ENCODE data around the gene TMEM74B. TPM values are rescaled to one million over a fixed set of nuclear protein-coding genes. Genes with fewer than 3 reads are reported as not detected.

The TMEM74B gene
- total and polyA plus RNA-seq, 2 of the 8 experiments (the other 6 are each of a cell fraction or from before 2014, with no cell fraction given): 4.0 to 6.4 TPM

DNA sequence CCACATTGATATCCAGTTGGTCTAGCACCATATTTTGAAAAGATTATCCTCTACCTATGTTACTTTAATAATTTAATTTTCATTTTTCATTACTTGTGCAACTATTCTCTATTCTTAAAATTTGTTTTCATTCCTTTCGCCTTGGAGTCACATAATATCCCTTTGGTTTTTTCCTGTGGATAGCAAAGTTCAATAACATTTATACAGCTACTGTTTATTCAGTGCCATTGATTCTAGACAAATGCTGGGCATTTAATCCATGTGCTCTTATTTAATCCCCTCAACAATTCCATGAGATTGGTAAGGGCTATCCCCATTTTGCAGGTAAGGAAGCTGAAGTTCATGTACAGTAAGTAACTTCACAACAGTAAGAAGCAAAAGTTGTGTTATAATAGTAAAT, 33.8 kb downstream of the TMEM74B start:
- H3K23ac ChIP-seq (ENCODE audit: insufficient read length): no peak overlapping the region
- peaks cover 0 to 2% of the 10 kb centered on the region in 2 experiments; a peak in 1 of 4 replicates for H3K79me2 ChIP-seq (ENCODE audit: control insufficient read depth in 1 of 2, insufficient read depth in 2 of 2, low read length in 2 of 2)
- H3K9ac ChIP-seq (replicated peaks in 1 of 4; ENCODE audit: extremely low read depth in 1 of 4, low read depth in 3 of 4, low read length in 3 of 4): no peak overlapping the region
- no peak overlapping the region for H2BK20ac ChIP-seq (ENCODE audit: low read length)
- peaks cover 0 to 18% (median 6%) of the 10 kb centered on the region in 4 experiments; a peak in 6 of 8 replicates for H3K36me3 ChIP-seq (ENCODE audit: control insufficient read depth in 2 of 4, insufficient read depth in 4 of 4, low read length in 3 of 4)
- H2BK5ac ChIP-seq (ENCODE audit: low read depth, low read length): no peak overlapping the region
- ChIA-PET CTCF (ENCODE audit: partially characterized antibody) (no interaction called here), POLR2A (ENCODE audit: partially characterized antibody) (interaction anchor here (0.6 to 1.6 kb wide), 2 partner anchors 23 to 1154 kb away, joined by 3 to 4 read pairs; no protein-coding TSS in a partner anchor)
- no peak overlapping the region for H3K4ac ChIP-seq (replicated peaks; ENCODE audit: insufficient read length, low read depth, low read length)
- no peak overlapping the region for H3K4me3 ChIP-seq (ENCODE audit: extremely low read depth in 1 of 4, insufficient read depth in 2 of 4, low read depth in 3 of 4, low read length in 4 of 4)
- FAIRE-seq: no peak
- no peak overlapping the region for H4K8ac ChIP-seq (ENCODE audit: extremely low read depth, insufficient read depth, low read length)
- no peaks in the 10 kb centered on the region for H3K9me3 ChIP-seq (ENCODE audit: insufficient read depth in 2 of 2, low read depth in 1 of 2, low read length in 1 of 2)
- H4K20me1 ChIP-seq (replicated peaks in 1 of 2; ENCODE audit: control insufficient read depth in 1 of 2, insufficient read depth in 2 of 2, low read length in 2 of 2): no peaks in the 10 kb centered on the region
- no peak overlapping the region for H3K18ac ChIP-seq (ENCODE audit: extremely low read depth, low read length)
- H4K5ac ChIP-seq (ENCODE audit: insufficient read length, low read depth, low read length): no peak overlapping the region
- H3K4me1 ChIP-seq (replicated peaks in 1 of 4; ENCODE audit: control insufficient read depth in 3 of 4, insufficient read depth in 4 of 4, low read length in 3 of 4): no peaks in the 10 kb centered on the region
- H3K56ac ChIP-seq (replicated peaks; ENCODE audit: insufficient read length, low read depth, low read length): no peak overlapping the region
- H3K27ac ChIP-seq (ENCODE audit: low read depth, low read length): no peak overlapping the region
- H2BK120ac ChIP-seq (replicated peaks; ENCODE audit: low read depth, low read length): no peak overlapping the region
- no peak overlapping the region for H2BK12ac ChIP-seq (ENCODE audit: low read depth, low read length)
- H3K23me2 ChIP-seq (ENCODE audit: low read depth, low read length): no peaks in the 10 kb centered on the region
- no peak overlapping the region for H2BK15ac ChIP-seq (ENCODE audit: low read length)
- H3K79me1 ChIP-seq (ENCODE audit: low read depth, low read length): peaks cover 5% of the 10 kb centered on the region; the same call in 1 of the 2 replicates
- H3K14ac ChIP-seq (ENCODE audit: insufficient read length): no peak overlapping the region
- H2AFZ ChIP-seq (ENCODE audit: low read length): no peak overlapping the region
- H3K27me3 ChIP-seq (replicated peaks in 1 of 4; ENCODE audit: control insufficient read depth in 3 of 4, extremely low read depth in 1 of 4, insufficient read depth in 3 of 4, low read length in 3 of 4): no peaks in the 10 kb centered on the region
- no peak overlapping the region for H2AK5ac ChIP-seq (ENCODE audit: low read depth, low read length)
- 79% methylated on average over 1 of the region's 1 CpG; no CpG with 5 or more reads in 1 of the 2 experiments for WGBS, 2 experiments (ENCODE audit: extremely low coverage in 1 of 2, insufficient coverage in 1 of 2, insufficient read length in 1 of 2, insufficient replicate concordance in 2 of 2, low coverage in 1 of 2, low lambda C conversion rate in 2 of 2, missing lambda C conversion rate in 1 of 2)
- no peak for DNase-seq (ENCODE audit: low read depth in 1 of 2, low spot score in 2 of 2)
- no peak overlapping the region for H3K4me2 ChIP-seq (ENCODE audit: insufficient read depth in 1 of 2, low read depth in 2 of 2, low read length in 2 of 2)
- no peak overlapping the region for H4K91ac ChIP-seq (replicated peaks; ENCODE audit: insufficient read length, low read length)
- TF ChIP-seq SP4 (IDR thresholded peaks at IDR 0.05; ENCODE audit: low read length): no peak
- TF ChIP-seq KDM5A (IDR thresholded peaks at IDR 0.05; ENCODE audit: low read length): no peak
- TF ChIP-seq CREB1 (IDR thresholded peaks at IDR 0.05): no peak
- TF ChIP-seq, protein P1, sequence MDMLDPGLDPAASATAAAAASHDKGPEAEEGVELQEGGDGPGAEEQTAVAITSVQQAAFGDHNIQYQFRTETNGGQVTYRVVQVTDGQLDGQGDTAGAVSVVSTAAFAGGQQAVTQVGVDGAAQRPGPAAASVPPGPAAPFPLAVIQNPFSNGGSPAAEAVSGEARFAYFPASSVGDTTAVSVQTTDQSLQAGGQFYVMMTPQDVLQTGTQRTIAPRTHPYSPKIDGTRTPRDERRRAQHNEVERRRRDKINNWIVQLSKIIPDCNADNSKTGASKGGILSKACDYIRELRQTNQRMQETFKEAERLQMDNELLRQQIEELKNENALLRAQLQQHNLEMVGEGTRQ (IDR thresholded peaks at IDR 0.05; ENCODE audit: low read length): no peak
- no peak for TF ChIP-seq YY1 (IDR thresholded peaks at IDR 0.05; ENCODE audit: low read depth, low read length)
- TF ChIP-seq CHD2 (IDR thresholded peaks at IDR 0.05; ENCODE audit: low read length): no peak
- no peak for TF ChIP-seq RFX5 (IDR thresholded peaks at IDR 0.05; ENCODE audit: borderline replicate concordance, low read depth, low read length)
- TF ChIP-seq EGR1 (IDR thresholded peaks at IDR 0.05; ENCODE audit: borderline replicate concordance, low read depth, low read length): no peak
- TF ChIP-seq CHD1 (IDR thresholded peaks at IDR 0.05; ENCODE audit: low read depth, low read length): no peak
- no peak for TF ChIP-seq BACH1 (IDR thresholded peaks at IDR 0.05; ENCODE audit: low read length)
- TF ChIP-seq, protein P2, sequence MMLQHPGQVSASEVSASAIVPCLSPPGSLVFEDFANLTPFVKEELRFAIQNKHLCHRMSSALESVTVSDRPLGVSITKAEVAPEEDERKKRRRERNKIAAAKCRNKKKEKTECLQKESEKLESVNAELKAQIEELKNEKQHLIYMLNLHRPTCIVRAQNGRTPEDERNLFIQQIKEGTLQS (IDR thresholded peaks at IDR 0.05; ENCODE audit: insufficient read depth, low read depth, low read length): no peak
- TF ChIP-seq SIN3A (conservative IDR thresholded peaks at IDR 0.05 in 1 of 2, IDR thresholded peaks at IDR 0.05 in 1 of 2; ENCODE audit: low read depth in 1 of 2, low read length in 2 of 2): no peak
- TF ChIP-seq SIRT6 (IDR thresholded peaks at IDR 0.05; ENCODE audit: low read length): no peak
- TF ChIP-seq TCF12 (IDR thresholded peaks at IDR 0.05; ENCODE audit: low read depth, low read length): no peak
- no peak for TF ChIP-seq ASH2L (IDR thresholded peaks at IDR 0.05; ENCODE audit: low read length)
